GM18505 (cell line): ENCODE measurements around the gene PDCD2L.

Source experiments
- ATAC-seq: cut with Tn5 transposase; IDR thresholded peaks from one replicate; pipeline ENCODE4 v1.9.1; 2021; ENCODE audit not compliant: unreplicated experiment
- POLR2A ChIP-seq: IDR thresholded peaks from 4 replicates; pipeline ENCODE4 v1.6.1; 2011; ENCODE audit warnings: borderline replicate concordance; ENCODE audit not compliant: insufficient read depth, insufficient read length; ENCODE audit errors: extremely low read depth

Gene PDCD2L, protein sequence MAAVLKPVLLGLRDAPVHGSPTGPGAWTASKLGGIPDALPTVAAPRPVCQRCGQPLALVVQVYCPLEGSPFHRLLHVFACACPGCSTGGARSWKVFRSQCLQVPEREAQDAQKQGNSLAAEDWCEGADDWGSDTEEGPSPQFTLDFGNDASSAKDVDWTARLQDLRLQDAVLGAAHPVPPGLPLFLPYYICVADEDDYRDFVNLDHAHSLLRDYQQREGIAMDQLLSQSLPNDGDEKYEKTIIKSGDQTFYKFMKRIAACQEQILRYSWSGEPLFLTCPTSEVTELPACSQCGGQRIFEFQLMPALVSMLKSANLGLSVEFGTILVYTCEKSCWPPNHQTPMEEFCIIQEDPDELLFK

DNA sequence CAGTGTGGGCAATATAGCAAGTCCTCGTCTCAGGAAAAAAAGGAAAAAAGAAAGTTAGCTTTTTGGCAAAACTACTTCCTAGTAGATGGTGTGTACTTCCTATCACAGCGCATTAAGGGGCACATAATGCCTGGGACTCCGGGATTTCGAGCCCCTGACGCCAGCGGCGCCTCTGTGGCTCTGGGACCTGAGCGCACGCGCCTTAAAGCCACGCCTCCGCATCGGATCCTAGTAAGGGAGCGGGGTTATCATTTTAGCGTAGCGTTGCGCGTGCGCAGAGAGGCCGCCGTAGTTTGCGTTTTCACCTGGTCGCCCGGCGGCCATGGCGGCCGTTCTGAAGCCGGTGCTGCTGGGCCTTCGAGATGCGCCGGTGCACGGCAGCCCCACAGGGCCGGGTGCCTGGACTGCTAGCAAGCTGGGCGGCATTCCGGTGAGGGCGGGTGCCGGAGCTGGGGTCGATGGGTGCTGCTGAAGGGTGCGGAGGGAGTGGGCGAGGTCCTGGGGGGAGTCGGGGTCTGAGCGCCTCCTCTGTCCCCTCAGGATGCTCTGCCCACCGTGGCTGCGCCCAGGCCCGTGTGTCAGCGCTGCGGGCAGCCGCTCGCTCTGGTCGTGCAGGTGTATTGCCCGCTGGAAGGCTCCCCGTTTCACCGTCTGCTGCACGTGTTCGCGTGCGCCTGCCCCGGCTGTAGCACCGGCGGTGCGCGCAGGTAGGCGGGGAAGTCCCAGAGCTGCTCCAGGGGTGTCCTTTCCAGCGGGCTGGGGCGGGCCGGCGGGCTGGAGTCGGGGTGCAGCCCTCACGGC lies at the start of gene PDCD2L:
PDCD2L (plus strand) TSS at position 291 of the 801 bp plus-strand sequence; CDS start at position 323, 32 bp downstream.
- peak; percentile 83 for ATAC-seq
- TF ChIP-seq POLR2A = peak; percentile 90

DNA sequence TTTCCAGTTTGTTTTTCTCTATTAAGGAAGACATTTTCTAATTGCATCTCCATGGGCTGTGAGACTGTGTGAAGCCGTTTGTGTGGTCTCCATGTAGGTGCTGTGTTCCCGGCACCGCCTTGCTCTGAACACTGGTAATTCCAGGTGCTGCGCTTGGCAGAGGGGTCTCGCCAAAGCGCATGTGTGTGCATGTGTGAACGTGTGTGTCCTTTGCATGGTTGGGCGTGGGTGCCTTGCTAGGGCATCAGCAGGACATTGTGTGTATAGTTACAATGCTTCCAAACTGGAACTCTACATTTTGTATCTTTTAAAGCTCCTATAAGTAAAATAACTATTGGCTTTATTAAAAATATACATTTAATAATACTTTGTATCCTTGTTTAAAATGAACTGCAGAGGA lies 49.0 kb upstream of the PDCD2L start:
- TF ChIP-seq POLR2A = no peak

DNA sequence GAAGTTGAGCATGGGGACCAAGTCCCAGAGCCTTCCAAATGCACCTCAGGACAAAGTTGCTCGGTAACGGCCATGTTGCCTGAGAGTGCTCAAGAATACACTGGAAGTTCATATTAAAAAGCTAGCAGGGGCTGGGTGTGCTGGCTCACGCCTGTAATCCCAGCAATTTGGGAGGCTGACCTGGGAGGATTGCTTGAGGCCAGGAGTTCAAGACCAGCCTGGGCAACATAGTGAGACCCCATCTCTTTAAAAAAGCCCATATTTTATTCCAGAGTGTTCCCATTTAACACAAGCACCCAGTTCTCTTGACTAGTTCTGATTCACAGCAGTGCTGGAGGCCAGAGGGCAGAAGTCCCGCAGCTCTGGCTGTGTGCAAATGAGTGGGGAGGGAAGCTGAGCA lies 47.3 kb upstream of the PDCD2L start:
- TF ChIP-seq POLR2A = no peak
- ATAC-seq = no peak

More for the DNA sequence above, 49.0 kb upstream of the PDCD2L start:
- ATAC-seq = no peak

DNA sequence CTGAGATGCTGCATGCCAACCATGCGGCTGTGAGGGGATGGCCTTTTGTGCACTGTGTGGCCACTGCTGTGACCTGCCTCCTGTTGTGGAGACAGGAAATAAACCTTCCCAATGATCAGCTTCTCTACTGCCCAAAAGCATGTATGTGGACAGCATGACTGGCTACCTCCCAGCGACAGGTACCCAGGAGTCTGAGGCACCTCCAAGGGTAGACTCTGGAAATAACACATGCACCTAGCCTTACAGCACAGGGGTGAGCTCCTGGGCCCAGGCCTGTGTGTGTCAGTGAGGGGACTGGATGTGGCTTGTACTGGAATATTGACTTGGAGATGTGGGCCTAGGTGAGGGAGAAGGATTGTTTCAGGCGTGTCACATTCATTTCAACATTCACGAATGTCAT lies 46.8 kb upstream of the PDCD2L start:
- ATAC-seq = no peak
- TF ChIP-seq POLR2A = no peak

DNA sequence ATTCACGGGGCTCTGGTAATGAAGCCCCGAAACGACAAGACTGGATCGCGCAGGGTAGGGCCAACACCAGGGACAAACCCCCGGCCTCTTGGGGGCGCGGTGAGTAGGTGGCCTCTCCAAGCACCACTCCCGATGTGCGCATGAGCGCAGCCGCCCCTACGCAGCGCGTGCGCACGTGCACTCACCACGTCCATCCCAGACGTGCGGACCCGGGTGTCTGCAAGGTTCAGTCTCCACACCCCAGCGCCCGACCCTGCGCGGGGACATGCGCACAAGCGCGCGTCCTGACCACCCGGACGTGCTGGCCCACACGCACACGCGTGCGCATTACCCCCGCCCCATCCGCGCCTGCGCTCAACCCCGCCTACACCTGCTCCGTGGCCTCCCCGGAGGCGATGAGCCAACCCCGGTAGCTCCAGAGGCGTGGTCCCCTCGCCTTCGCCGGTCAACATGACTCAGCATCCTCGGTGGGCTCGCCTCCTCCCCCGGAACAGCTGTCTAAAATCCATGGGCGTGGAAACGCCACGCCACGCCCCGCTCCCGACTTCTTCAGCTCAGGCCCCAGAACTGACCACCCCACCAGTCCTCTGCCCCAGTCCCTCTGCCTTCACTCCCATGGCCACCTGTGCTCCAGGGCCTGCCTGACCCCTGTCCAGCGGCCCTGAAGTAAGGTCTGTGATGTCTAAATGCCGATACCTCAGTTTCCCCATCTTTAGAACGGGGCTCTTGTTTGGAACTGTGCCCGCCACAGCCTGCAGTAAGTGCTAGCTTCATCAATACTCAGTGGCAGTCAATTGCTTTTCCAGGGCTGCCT lies 44.9 kb upstream of the PDCD2L start:
- peak; percentile 71 for TF ChIP-seq POLR2A
- ATAC-seq = peak; percentile 88

DNA sequence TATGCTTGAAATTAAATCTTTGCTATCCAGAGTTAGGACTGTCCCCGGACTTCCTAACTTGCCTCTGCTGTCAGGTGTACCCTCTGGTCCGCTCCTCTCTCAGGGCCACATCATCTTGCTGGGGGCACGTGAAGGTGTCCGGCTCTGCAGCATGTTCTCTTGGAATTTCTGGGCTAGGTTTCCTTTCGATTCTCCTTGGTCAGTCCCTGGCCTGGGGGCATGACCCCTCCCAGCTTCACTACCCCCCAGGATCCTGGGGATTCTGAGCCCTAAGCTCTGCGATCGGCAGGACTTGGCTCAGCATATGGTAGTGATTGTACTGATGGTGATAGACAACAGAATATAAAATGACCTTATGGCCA lies 44.3 kb upstream of the PDCD2L start:
- no peak for ATAC-seq
- no peak for TF ChIP-seq POLR2A

DNA sequence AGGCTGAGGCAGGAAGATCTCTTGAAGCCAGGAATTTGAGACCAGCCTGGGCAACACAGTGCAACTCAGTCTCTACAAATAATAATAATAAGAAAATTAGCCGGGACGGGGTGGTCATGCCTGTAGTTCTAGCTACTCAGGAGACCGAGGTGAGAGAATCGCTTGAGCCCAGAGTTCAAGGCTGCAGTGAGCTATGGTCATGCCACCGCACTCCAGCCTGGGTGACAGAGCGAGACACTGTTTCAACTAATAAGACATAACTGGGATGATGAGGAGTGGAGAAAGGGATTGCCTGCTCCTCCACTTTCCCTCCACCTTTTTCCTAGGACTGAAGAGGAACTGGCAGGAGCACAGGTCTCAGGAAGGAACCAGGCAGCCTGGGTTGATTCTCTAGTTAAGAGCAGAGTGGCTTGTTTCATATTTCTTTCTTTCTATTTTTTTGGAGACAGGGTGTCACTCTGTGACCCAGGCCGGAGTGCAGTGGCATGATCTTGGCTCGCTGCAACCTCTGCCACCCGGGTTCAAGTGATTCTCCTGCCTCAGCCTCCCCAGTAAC lies 43.8 kb upstream of the PDCD2L start:
- no peak for ATAC-seq
- TF ChIP-seq POLR2A = no peak

DNA sequence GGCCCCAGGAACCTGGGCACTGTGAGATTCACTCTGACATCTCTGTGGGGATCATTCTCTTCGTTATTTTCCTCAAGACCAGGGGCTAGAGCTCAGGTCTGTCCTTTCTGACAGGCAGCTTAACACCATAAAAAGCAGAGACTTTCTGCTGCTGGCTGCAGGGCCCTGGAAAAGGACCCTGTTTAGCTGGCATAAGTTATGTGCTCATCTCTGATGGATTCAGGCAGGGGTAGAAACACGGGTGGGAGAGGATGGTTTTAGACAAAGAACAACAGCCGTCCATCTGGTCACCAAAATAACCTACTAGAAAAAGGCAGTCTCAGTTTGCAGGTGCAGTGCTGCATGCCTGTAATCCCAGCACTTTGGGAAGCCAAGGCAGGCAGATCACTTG lies 41.5 kb upstream of the PDCD2L start:
- no peak for TF ChIP-seq POLR2A
- no peak for ATAC-seq

DNA sequence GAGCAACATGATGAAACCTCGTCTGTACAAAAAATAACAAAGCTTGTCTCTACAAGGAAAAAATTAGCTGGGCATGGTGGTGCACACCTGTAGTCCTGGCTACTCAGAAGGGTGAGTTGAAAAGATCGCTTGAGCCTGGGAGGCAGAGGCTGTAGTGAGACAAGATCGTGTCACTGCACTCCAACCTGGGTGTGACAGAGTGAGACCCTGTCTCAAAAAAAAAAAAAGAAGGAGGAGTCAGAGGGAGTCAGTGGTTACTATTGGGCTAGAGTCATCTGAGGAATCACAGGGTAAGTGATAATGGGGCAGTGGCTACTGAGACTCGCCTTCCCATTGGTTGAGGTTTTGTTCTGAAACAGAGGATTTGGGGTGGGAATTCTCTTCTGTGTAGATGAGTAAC lies 41.1 kb upstream of the PDCD2L start:
- ATAC-seq = no peak
- no peak for TF ChIP-seq POLR2A

DNA sequence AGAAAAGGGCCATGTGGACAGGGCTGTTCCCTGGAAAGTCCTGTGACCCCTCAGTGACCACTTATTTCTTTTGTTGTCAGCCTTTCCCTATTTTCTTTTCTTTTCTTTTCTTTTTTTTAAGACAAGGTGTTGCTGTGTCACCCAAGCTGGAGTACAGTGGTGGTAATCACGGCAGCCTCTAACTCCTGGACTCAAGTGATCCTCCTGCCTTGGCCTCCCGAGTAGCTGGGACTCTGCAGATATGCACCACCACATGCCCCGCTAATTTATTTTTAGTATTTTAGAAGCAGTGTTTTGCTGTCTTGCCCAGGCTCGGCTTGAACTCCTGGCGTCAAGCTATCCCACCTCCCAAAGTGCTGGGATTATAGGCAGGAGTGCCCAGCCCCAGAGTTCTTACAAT lies 40.3 kb upstream of the PDCD2L start:
- no peak for ATAC-seq
- TF ChIP-seq POLR2A = no peak

DNA sequence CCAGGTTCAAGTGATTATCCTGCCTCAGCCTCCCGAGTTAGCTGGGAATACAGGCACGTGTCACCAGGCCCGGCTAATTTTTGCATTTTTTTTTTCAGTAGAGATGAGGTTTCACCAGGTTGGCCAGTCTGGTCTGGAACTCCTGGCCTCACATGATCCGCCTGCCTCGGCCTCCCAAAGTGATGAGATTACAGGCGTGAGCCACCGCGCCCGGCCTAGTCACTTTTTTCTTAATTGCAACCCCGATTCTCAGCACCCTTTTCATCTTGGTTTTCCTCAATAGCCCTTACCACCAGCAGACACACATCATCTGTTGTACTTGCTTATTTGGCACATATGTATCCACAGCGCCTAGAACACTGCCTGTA lies 39.8 kb upstream of the PDCD2L start:
- TF ChIP-seq POLR2A = no peak
- no peak for ATAC-seq

DNA sequence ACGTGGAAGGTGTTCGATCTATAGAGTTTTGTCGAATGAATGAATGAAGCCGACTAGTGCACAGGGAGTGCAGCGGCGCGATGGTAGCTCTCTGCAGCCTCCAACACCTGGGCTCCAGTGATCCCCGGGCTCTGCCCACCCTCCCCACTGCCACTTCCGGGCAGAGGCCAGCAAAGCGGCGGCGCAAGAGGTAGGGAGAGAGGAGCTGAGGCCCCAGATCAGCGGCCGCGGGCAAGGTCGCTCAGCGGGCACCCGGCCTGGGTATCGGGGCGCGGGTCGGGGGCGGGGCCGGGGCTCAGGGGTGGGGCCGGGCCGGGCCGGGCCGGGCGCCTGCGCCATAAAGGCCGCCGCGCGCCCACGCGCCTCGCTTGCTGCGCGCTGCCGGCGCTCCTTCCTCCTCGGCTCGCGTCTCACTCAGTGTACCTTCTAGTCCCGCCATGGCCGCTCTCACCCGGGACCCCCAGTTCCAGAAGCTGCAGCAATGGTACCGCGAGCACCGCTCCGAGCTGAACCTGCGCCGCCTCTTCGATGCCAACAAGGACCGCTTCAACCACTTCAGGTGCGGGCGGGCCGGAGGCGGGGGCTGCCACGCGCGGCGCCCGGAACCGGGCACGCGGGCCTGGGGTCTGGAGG lies 39.3 kb upstream of the PDCD2L start, which contains the start of gene GPI:
GPI (plus strand) TSS at position 367 of the 633 bp plus-strand sequence; CDS start at position 438, 71 bp downstream.
- peak; percentile 60 for ATAC-seq
- peak; percentile 91 for TF ChIP-seq POLR2A

DNA sequence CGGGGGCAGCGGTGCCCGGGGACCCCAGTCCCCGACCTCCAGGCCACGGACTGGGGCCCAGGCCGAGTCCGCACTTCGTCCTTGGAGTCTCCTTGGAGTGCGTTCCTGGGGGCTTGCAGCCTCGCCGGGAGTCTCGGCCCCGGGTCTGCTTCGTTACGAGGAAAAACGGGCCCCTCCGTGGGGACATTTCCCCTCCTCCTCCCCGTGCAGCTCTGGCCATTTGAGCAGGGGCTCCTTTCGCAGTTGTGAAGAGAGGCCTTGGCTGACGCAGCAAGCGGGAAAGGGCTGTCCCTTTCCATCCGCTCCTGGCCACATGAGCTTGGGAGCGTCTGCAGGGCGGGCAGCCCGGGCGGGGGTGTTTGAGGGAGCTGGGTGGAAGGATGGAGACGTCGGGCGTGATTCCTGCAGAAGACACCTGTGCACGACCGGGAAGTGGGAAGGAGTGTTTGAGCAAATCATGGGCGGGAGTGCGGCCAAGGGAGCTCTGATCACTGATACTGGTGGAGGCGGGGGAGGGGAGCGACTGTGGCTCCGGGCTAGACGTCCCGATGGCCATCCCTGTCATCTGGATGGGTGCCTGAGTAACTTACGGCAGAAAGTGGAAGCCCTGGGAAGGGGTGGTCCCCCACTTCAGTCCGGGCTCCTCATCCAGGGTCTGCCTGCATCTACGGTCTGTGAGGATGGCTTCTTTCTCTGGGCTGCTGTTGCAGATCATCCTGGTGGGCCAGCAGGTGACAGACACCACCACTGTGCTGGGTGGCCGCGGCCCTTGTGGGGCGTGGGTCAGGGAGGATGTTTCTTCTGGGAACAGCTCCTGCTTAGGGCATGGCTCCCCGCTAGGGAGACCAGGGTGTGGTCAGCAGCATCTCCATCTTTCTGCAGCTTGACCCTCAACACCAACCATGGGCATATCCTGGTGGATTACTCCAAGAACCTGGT lies 38.5 kb upstream of the PDCD2L start:
- no peak for ATAC-seq

More for the DNA sequence above, 38.5 kb upstream of the PDCD2L start:
- no peak for TF ChIP-seq POLR2A
